H9 (cell line): ENCODE data around the gene CHRNA4. TPM values are rescaled to one million over a fixed set of nuclear protein-coding genes. Genes with fewer than 3 reads are reported as not detected.
A peak's percentile ranks its signal among the peaks of the same experiment; 100 is the strongest.

Experiments
- DNase-seq: peaks from one replicate; pipeline ENCODE4 v3.0.0-alpha.2; 2017
- H2AFZ ChIP-seq: one replicate; pipeline ENCODE4 v1.6.1; 2013; ENCODE audit warnings: mild to moderate bottlenecking, low read length, control low read depth, moderate library complexity
- H2AK5ac ChIP-seq: 2 replicates; pipeline ENCODE4 v1.6.1; 2013; ENCODE audit warnings: low read length, control low read depth, mixed read lengths; ENCODE audit not compliant: insufficient read length
- H2BK120ac ChIP-seq: one replicate; pipeline ENCODE4 v1.6.1; 2013; ENCODE audit warnings: low read depth, mild to moderate bottlenecking, low read length, control low read depth, inconsistent platforms; ENCODE audit not compliant: poor library complexity, severe bottlenecking
- H2BK12ac ChIP-seq: 2 replicates; pipeline ENCODE4 v1.6.1; 2013; ENCODE audit warnings: low read length, control low read depth, mixed read lengths, low read depth; ENCODE audit not compliant: insufficient read length
- H2BK15ac ChIP-seq: 2 replicates; pipeline ENCODE4 v1.6.1; 2013; ENCODE audit warnings: low read depth, low read length, control low read depth
- H2BK20ac ChIP-seq: one replicate; pipeline ENCODE4 v1.6.1; 2013; ENCODE audit warnings: low read depth, mild to moderate bottlenecking, low read length, control low read depth, inconsistent platforms; ENCODE audit not compliant: poor library complexity, severe bottlenecking
- H2BK5ac ChIP-seq: 2 replicates; pipeline ENCODE4 v1.6.1; 2013; ENCODE audit warnings: low read length, control low read depth, mixed read lengths; ENCODE audit not compliant: insufficient read length
- H3K14ac ChIP-seq: 2 replicates; pipeline ENCODE4 v1.6.1; 2013; ENCODE audit warnings: low read length, control low read depth; ENCODE audit not compliant: insufficient read depth
- H3K18ac ChIP-seq: 2 replicates; pipeline ENCODE4 v1.6.1; 2013; ENCODE audit warnings: low read depth, mild to moderate bottlenecking, mixed read lengths, low read length, control low read depth; ENCODE audit not compliant: insufficient read length
- H3K23ac ChIP-seq: 2 replicates; pipeline ENCODE4 v1.6.1; 2013; ENCODE audit warnings: low read length, control low read depth, mixed read lengths, low read depth; ENCODE audit not compliant: insufficient read length
- H3K23me2 ChIP-seq: 2 replicates; pipeline ENCODE4 v1.6.1; 2013; ENCODE audit warnings: low read depth, mild to moderate bottlenecking, mixed read lengths, low read length, control low read depth; ENCODE audit not compliant: insufficient read length, poor library complexity, severe bottlenecking
- H3K27ac ChIP-seq: 2 replicates; pipeline ENCODE4 v1.5.1; 2013; ENCODE audit warnings: low read length, control low read depth, mixed read lengths, low read depth; ENCODE audit not compliant: insufficient read length
- H3K27me3 ChIP-seq: 2 replicates; pipeline ENCODE4 v1.6.1; 2013; ENCODE audit warnings: low read length, control low read depth, inconsistent platforms; ENCODE audit not compliant: insufficient read depth
- H3K4ac ChIP-seq: 2 replicates; pipeline ENCODE4 v1.6.1; 2013; ENCODE audit warnings: low read depth, mild to moderate bottlenecking, control low read depth, inconsistent platforms, low read length, moderate library complexity
- H3K4me1 ChIP-seq: 2 replicates; pipeline ENCODE4 v1.6.1; 2013; ENCODE audit warnings: low read length, control low read depth, inconsistent platforms; ENCODE audit not compliant: insufficient read depth
- H3K4me2 ChIP-seq: 2 replicates; pipeline ENCODE4 v1.6.1; 2013; ENCODE audit warnings: low read length, control low read depth, mixed read lengths; ENCODE audit not compliant: insufficient read length, insufficient read depth
- H3K56ac ChIP-seq: 2 replicates; pipeline ENCODE4 v1.6.1; 2013; ENCODE audit warnings: low read depth, mild to moderate bottlenecking, mixed read lengths, low read length, control low read depth; ENCODE audit not compliant: insufficient read length
- H3K79me1 ChIP-seq: 2 replicates; pipeline ENCODE4 v1.6.1; 2013; ENCODE audit warnings: low read depth, mild to moderate bottlenecking, moderate library complexity, low read length, control low read depth, inconsistent platforms; ENCODE audit not compliant: insufficient read depth, poor library complexity, severe bottlenecking
- H3K79me2 ChIP-seq: 2 replicates; pipeline ENCODE4 v1.6.1; 2013; ENCODE audit warnings: low read length, control low read depth, inconsistent platforms; ENCODE audit not compliant: insufficient read depth
- H3K9ac ChIP-seq: 2 replicates; pipeline ENCODE4 v1.6.1; 2013; ENCODE audit warnings: low read length, control low read depth, mixed read lengths; ENCODE audit not compliant: insufficient read length; ENCODE audit errors: extremely low read depth
- H3K9me3 ChIP-seq: one replicate; pipeline ENCODE4 v1.6.1; 2013; ENCODE audit warnings: low read depth, low read length, inconsistent platforms; ENCODE audit not compliant: control insufficient read depth
- H3T11ph ChIP-seq: one replicate; pipeline ENCODE4 v1.6.1; 2013; ENCODE audit warnings: mild to moderate bottlenecking, low read length, control low read depth, inconsistent platforms
- H4K20me1 ChIP-seq: one replicate; pipeline ENCODE4 v1.6.1; 2013; ENCODE audit not compliant: control insufficient read depth, insufficient read length, insufficient read depth
- H4K5ac ChIP-seq: 2 replicates; pipeline ENCODE4 v1.6.1; 2013; ENCODE audit warnings: low read depth, mild to moderate bottlenecking, mixed read lengths, low read length, control low read depth; ENCODE audit not compliant: insufficient read length
- H4K8ac ChIP-seq: replicated peaks from 2 replicates; pipeline ENCODE4 v1.6.1; 2013; ENCODE audit warnings: low read length, control low read depth, mixed read lengths, low read depth; ENCODE audit not compliant: insufficient read length
- H4K91ac ChIP-seq: 2 replicates; pipeline ENCODE4 v1.6.1; 2013; ENCODE audit warnings: low read depth, mild to moderate bottlenecking, moderate library complexity, mixed read lengths, low read length, control low read depth; ENCODE audit not compliant: insufficient read length
- H3K27ac Mint-ChIP-seq, 3 experiments: 2 replicates in 2 of 3; 3 replicates in 1 of 3; pipeline ENCODE4 v1.8.0; 2020 to 2021; ENCODE audit warnings: mixed read lengths in 3 of 3, mild to moderate bottlenecking in 1 of 3, moderate library complexity in 1 of 3
- H3K27me3 Mint-ChIP-seq: 2 replicates; pipeline ENCODE4 v1.8.0; 2021; ENCODE audit warnings: low read depth, mild to moderate bottlenecking, moderate library complexity, mixed read lengths
- H3K36me3 Mint-ChIP-seq, 3 experiments: 2 replicates in 2 of 3; 3 replicates in 1 of 3; pipeline ENCODE4 v1.8.0; 2020 to 2021; ENCODE audit warnings: low read depth in 3 of 3, mixed read lengths in 3 of 3; ENCODE audit not compliant: insufficient read depth in 1 of 3
- H3K4me1 Mint-ChIP-seq, 2 experiments: 2 replicates each; pipeline ENCODE4 v1.8.0; 2020; ENCODE audit warnings: mixed read lengths in 2 of 2
- H3K4me3 Mint-ChIP-seq, 2 experiments: 2 replicates in 1 of 2; 3 replicates in 1 of 2; pipeline ENCODE4 v1.8.0; 2020 to 2021; ENCODE audit warnings: mild to moderate bottlenecking in 2 of 2, mixed read lengths in 2 of 2, moderate library complexity in 1 of 2
- H3K9me3 Mint-ChIP-seq, 2 experiments: 2 replicates in 1 of 2; 3 replicates in 1 of 2; pipeline ENCODE4 v1.8.0; 2020; ENCODE audit warnings: mild to moderate bottlenecking in 2 of 2, mixed read lengths in 2 of 2, moderate library complexity in 1 of 2
- WGBS: extraction: QIAGEN DNeasy Blood & Tissue Kit; methylation state at CpG from one replicate; pipeline ENCODE4 v1.1.7; 2013; ENCODE audit warnings: missing lambda C conversion rate, low lambda C conversion rate, mixed read lengths; ENCODE audit not compliant: insufficient read length; ENCODE audit errors: extremely low coverage; 5-methylcytosine and 5-hydroxymethylcytosine counted together
- total RNA-seq: library from RNA; stranded (reverse); gene quantifications from 2 replicates; pipeline ENCODE4 v1.2.1, GENCODE V29; 2021
- TF ChIP-seq, protein P1 (sequence below): fragments of 200-600 bp; sonication (generic); conservative IDR thresholded peaks from 3 replicates; pipeline ENCODE4 v1.8.0; 2021; ENCODE audit warnings: antibody characterized with exemption, mild to moderate bottlenecking

Gene CHRNA4
- total RNA-seq, 1 experiment from 2014 or later = 2.5 TPM

DNA sequence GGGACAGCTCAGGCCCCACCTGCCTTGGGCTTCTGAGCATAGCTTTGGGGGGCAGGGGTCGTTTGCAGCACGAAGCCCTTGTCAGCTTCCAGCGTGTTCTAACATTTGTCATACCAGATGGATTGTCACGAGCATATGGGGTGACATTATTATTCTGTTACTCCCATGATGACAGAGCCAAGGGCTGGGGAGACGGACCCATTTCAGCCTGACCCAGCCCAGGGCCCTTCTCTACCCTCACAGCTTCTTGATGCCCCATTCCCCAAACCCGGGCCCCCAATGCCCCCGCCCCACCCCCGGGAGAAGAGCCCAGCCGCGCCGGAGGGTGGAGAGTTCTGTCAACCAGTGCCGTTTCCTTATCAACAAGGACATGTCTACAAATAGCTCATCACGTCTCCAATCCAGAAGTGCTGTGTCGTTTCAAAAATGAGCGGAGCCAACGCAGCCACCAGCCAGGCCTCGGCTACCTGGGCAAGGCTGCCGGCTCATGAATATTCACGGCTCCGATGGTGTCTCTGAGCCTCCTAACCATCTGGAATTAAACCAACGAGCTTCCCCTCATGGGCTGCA, 9.6 kb upstream of the CHRNA4 start:
- Histone ChIP-seq H3K9ac (no peak overlapping the region), H3K9me3 (no peaks in the 10 kb centered on the region), H2AFZ (no peak overlapping the region), H4K5ac (no peak overlapping the region), H3K4me2 (no peak overlapping the region), H3T11ph (no peak overlapping the region), H2BK20ac (no peak overlapping the region), H2AK5ac (no peak overlapping the region), H3K14ac (no peak overlapping the region; the same call in 1 of the 2 replicates), H3K23me2 (no peaks in the 10 kb centered on the region), H2BK5ac (no peak overlapping the region), H4K8ac (no peak overlapping the region), H3K18ac (no peak overlapping the region), H3K27me3 (no peaks in the 10 kb centered on the region), H3K23ac (no peak overlapping the region), H2BK120ac (no peak overlapping the region), H3K27ac (no peak overlapping the region), H3K79me2 (no peaks in the 10 kb centered on the region), H3K56ac (no peak overlapping the region), H3K4ac (no peak overlapping the region), H3K79me1 (no peaks in the 10 kb centered on the region), H2BK15ac (no peak overlapping the region), H4K20me1 (peaks cover 2% of the 10 kb centered on the region), H4K91ac (no peak overlapping the region), H3K4me1 (no peaks in the 10 kb centered on the region), H2BK12ac (no peak overlapping the region)
- Mint-ChIP-seq H3K27ac (peak overlapping the region in 2 of 3 experiments; percentile 44 to 59; a peak in 1 of 7 replicates), H3K9me3 (no peaks in the 10 kb centered on the region), H3K36me3 (no peaks in the 10 kb centered on the region), H3K4me3 (no peak overlapping the region; a peak in 1 of 5 replicates), H3K27me3 (peaks cover 3% of the 10 kb centered on the region; the same call in 1 of the 2 replicates), H3K4me1 (peaks cover 9 to 15% of the 10 kb centered on the region in 2 experiments)
- TF ChIP-seq, protein P1, sequence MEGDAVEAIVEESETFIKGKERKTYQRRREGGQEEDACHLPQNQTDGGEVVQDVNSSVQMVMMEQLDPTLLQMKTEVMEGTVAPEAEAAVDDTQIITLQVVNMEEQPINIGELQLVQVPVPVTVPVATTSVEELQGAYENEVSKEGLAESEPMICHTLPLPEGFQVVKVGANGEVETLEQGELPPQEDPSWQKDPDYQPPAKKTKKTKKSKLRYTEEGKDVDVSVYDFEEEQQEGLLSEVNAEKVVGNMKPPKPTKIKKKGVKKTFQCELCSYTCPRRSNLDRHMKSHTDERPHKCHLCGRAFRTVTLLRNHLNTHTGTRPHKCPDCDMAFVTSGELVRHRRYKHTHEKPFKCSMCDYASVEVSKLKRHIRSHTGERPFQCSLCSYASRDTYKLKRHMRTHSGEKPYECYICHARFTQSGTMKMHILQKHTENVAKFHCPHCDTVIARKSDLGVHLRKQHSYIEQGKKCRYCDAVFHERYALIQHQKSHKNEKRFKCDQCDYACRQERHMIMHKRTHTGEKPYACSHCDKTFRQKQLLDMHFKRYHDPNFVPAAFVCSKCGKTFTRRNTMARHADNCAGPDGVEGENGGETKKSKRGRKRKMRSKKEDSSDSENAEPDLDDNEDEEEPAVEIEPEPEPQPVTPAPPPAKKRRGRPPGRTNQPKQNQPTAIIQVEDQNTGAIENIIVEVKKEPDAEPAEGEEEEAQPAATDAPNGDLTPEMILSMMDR = no peak
- no CpG with 5 or more reads among the region's 21 CpGs for WGBS
- DNase-seq = no peak
